HEK293 (cell line): ENCODE data around the gene PAX4.

Source experiments
- BCL11B ChIP-seq: fragments of 450-650 bp; formaldehyde crosslinking; IDR thresholded peaks from 2 replicates; pipeline ENCODE4 v1.5.1; 2016; ENCODE audit warnings: low read depth, missing biosample characterization, missing genetic modification characterization
- GLI2 ChIP-seq: fragments of 450-650 bp; formaldehyde crosslinking; IDR thresholded peaks from 2 replicates; pipeline ENCODE4; 2017; ENCODE audit warnings: missing biosample characterization, missing genetic modification characterization, low read depth, borderline replicate concordance
- GLIS2 ChIP-seq: fragments of 450-650 bp; formaldehyde crosslinking; IDR thresholded peaks from 2 replicates; pipeline ENCODE4 v1.5.1; 2016; ENCODE audit warnings: missing biosample characterization, missing genetic modification characterization
- KLF10 ChIP-seq: fragments of 450-650 bp; IDR thresholded peaks from 2 replicates; pipeline ENCODE4 v1.5.1; 2018; ENCODE audit warnings: missing biosample characterization, mild to moderate bottlenecking, missing genetic modification characterization
- SCRT1 ChIP-seq: fragments of 450-650 bp; formaldehyde crosslinking; IDR thresholded peaks from 2 replicates; pipeline ENCODE4 v1.5.1; 2016; ENCODE audit warnings: missing biosample characterization, missing genetic modification characterization, borderline replicate concordance
- SP2 ChIP-seq: fragments of 450-650 bp; formaldehyde crosslinking; IDR thresholded peaks from 2 replicates; pipeline ENCODE4 v1.5.1; 2016; ENCODE audit warnings: missing biosample characterization, missing genetic modification characterization
- SP3 ChIP-seq: fragments of 450-650 bp; formaldehyde crosslinking; IDR thresholded peaks from 2 replicates; pipeline ENCODE4 v1.5.1; 2016; ENCODE audit warnings: missing biosample characterization, missing genetic modification characterization
- TCF7L2 ChIP-seq: IDR thresholded peaks from 2 replicates; pipeline ENCODE4 v1.6.1; 2011; ENCODE audit warnings: low read depth, mild to moderate bottlenecking, inconsistent platforms, low read length, moderate library complexity, borderline replicate concordance
- ZBTB1 ChIP-seq: fragments of 450-650 bp; formaldehyde crosslinking; IDR thresholded peaks from 2 replicates; pipeline ENCODE4 v1.5.1; 2016; ENCODE audit warnings: missing biosample characterization, missing genetic modification characterization
- ZBTB8A ChIP-seq: fragments of 450-650 bp; formaldehyde crosslinking; IDR thresholded peaks from 2 replicates; pipeline ENCODE4 v1.5.1; 2016; ENCODE audit warnings: missing biosample characterization, missing genetic modification characterization
- ZEB2 ChIP-seq: fragments of 450-650 bp; formaldehyde crosslinking; IDR thresholded peaks from 2 replicates; pipeline ENCODE4 v1.5.1; 2016; ENCODE audit warnings: missing biosample characterization, missing genetic modification characterization
- ZFP37 ChIP-seq: fragments of 450-650 bp; formaldehyde crosslinking; IDR thresholded peaks from 2 replicates; pipeline ENCODE4 v1.5.1; 2016; ENCODE audit warnings: missing biosample characterization, missing genetic modification characterization
- ZNF138 ChIP-seq: fragments of 450-650 bp; formaldehyde crosslinking; IDR thresholded peaks from 2 replicates; pipeline ENCODE4 v1.5.1; 2016; ENCODE audit warnings: missing biosample characterization, missing genetic modification characterization, borderline replicate concordance
- ZNF2 ChIP-seq: fragments of 450-650 bp; formaldehyde crosslinking; IDR thresholded peaks from 2 replicates; pipeline ENCODE4 v1.5.1; 2016; ENCODE audit warnings: missing biosample characterization, missing genetic modification characterization
- ZNF24 ChIP-seq: fragments of 450-650 bp; formaldehyde crosslinking; IDR thresholded peaks from 2 replicates; pipeline ENCODE4 v1.5.1; 2016; ENCODE audit warnings: missing biosample characterization, missing genetic modification characterization
- ZNF248 ChIP-seq: fragments of 450-650 bp; formaldehyde crosslinking; IDR thresholded peaks from 2 replicates; pipeline ENCODE4 v1.5.1; 2017; ENCODE audit warnings: missing biosample characterization, missing genetic modification characterization
- ZNF280C ChIP-seq: fragments of 450-650 bp; formaldehyde crosslinking; IDR thresholded peaks from 2 replicates; pipeline ENCODE4 v1.5.1; 2016; ENCODE audit warnings: missing biosample characterization, missing genetic modification characterization
- ZNF341 ChIP-seq: fragments of 450-650 bp; formaldehyde crosslinking; IDR thresholded peaks from 2 replicates; pipeline ENCODE4; 2016; ENCODE audit warnings: low read depth, missing biosample characterization, missing genetic modification characterization
- ZNF366 ChIP-seq: fragments of 450-650 bp; formaldehyde crosslinking; conservative IDR thresholded peaks from 2 replicates; pipeline ENCODE4 v1.5.1; 2016; ENCODE audit warnings: missing biosample characterization, missing genetic modification characterization
- ZNF404 ChIP-seq: fragments of 450-650 bp; formaldehyde crosslinking; IDR thresholded peaks from 2 replicates; pipeline ENCODE4 v1.5.1; 2017; ENCODE audit warnings: missing biosample characterization, missing genetic modification characterization
- ZNF473 ChIP-seq: fragments of 450-650 bp; formaldehyde crosslinking; IDR thresholded peaks from 2 replicates; pipeline ENCODE4 v1.5.1; 2017; ENCODE audit warnings: missing biosample characterization, missing genetic modification characterization
- ZNF549 ChIP-seq: fragments of 450-650 bp; IDR thresholded peaks from 2 replicates; pipeline ENCODE4 v1.5.1; 2018; ENCODE audit warnings: missing biosample characterization, missing genetic modification characterization, mild to moderate bottlenecking, inconsistent platforms, moderate library complexity
- ZNF560 ChIP-seq: fragments of 450-650 bp; formaldehyde crosslinking; IDR thresholded peaks from 2 replicates; pipeline ENCODE4 v1.5.1; 2017; ENCODE audit warnings: missing biosample characterization, missing genetic modification characterization, borderline replicate concordance
- ZNF626 ChIP-seq: fragments of 450-650 bp; sonication (Bioruptor Pico); formaldehyde crosslinking; IDR thresholded peaks from 2 replicates; pipeline ENCODE4 v1.5.1; 2018; ENCODE audit warnings: missing biosample characterization, missing genetic modification characterization, inconsistent platforms
- ZNF664 ChIP-seq: fragments of 450-650 bp; formaldehyde crosslinking; IDR thresholded peaks from 2 replicates; pipeline ENCODE4 v1.5.1; 2016; ENCODE audit warnings: missing biosample characterization, missing genetic modification characterization
- ZNF677 ChIP-seq: fragments of 450-650 bp; IDR thresholded peaks from 2 replicates; pipeline ENCODE4 v1.5.0; 2018; ENCODE audit warnings: missing biosample characterization, mild to moderate bottlenecking, missing genetic modification characterization, moderate library complexity
- ZNF776 ChIP-seq: fragments of 450-650 bp; formaldehyde crosslinking; IDR thresholded peaks from 2 replicates; pipeline ENCODE4 v1.5.0; 2017; ENCODE audit warnings: missing biosample characterization, missing genetic modification characterization, borderline replicate concordance
- ZNF785 ChIP-seq: fragments of 450-650 bp; formaldehyde crosslinking; IDR thresholded peaks from 2 replicates; pipeline ENCODE4 v1.5.1; 2016; ENCODE audit warnings: missing biosample characterization, missing genetic modification characterization
- ZSCAN23 ChIP-seq: fragments of 450-650 bp; formaldehyde crosslinking; IDR thresholded peaks from 2 replicates; pipeline ENCODE4 v1.5.1; 2016; ENCODE audit warnings: missing biosample characterization, missing genetic modification characterization
- TF ChIP-seq, protein P1 (sequence below): fragments of 450-650 bp; formaldehyde crosslinking; optimal IDR thresholded peaks from 2 replicates; pipeline ENCODE3; 2016; ENCODE audit warnings: missing biosample characterization, mild to moderate bottlenecking, missing genetic modification characterization
- TF ChIP-seq, protein P2 (sequence below): IDR thresholded peaks from 2 replicates; pipeline ENCODE4 v1.6.1; 2011; ENCODE audit warnings: mild to moderate bottlenecking, low read depth, low read length, borderline replicate concordance
- TF ChIP-seq, protein P3 (sequence below): sonication (generic); formaldehyde crosslinking; IDR thresholded peaks from 2 replicates; pipeline ENCODE4 v1.8.1; 2022; ENCODE audit warnings: mild to moderate bottlenecking, moderate library complexity, missing genetic modification reagents

Gene PAX4

DNA sequence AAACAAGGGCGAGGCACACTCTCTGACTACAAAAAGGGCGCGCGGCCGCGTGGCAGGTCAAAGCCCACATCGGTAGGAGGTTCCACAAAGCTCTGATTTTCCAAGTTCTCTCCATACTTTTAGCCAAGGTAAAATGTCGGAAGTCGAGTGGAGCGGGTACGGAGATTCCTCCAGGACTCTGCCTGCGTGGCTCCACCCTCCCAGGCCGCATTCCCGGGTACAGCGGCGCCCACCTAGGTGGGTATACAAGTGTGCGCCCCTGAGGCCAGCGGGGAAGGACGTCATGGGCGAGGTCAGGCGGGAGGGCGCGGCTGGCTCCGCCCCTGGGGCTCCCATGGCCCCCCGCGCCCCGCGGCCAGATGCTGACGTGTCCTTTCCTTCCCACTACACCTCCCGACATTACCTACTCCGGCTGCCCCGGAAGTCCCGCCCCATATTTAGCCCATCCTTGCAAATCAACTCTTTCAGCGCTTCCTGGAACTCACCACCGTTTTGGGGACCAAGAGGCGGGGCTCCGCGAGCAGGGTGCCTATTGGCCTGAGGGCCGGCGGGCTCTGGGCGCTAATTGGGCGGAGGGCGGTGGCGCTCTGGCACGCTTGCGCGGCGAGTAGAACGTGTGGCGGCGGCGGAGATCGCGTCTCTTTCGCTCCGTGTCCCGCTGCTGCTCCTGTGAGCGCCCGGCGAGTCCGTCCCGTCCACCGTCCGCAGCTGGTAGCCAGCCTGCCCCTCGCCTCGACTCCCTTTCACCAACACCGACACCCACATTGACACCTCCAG lies 33.8 kb upstream of the PAX4 start, which contains the start of gene SND1 (continued):
- TF ChIP-seq ZNF677 (tag by site-specific recombination) (no peak), ZBTB1 (tag by site-specific recombination) (0 out of 2 replicates have a peak, but pooled peaks have one; percentile 10), ZNF776 (tag by site-specific recombination) (no peak), ZNF549 (no peak), ZBTB8A (tag by site-specific recombination) (peak; percentile 95), ZFP37 (no peak; the same call in 1 of the 2 replicates), SP3 (tag by site-specific recombination) (peak; percentile 96), ZNF366 (tag by site-specific recombination) (peak; percentile 78), ZEB2 (peak; percentile 88), ZNF2 (tag by site-specific recombination) (no peak; the same call in 1 of the 2 replicates), ZNF404 (tag by site-specific recombination) (no peak), ZNF138 (tag by site-specific recombination) (no peak), ZNF560 (tag by site-specific recombination) (no peak), KLF10 (tag by site-specific recombination) (peak; percentile 91), BCL11B (peak; percentile 60; the same call in 1 of the 2 replicates), ZNF785 (tag by site-specific recombination) (no peak), ZNF280C (tag by site-specific recombination) (no peak), TCF7L2 (no peak), ZNF341 (tag by site-specific recombination) (peak; percentile 57), ZSCAN23 (tag by site-specific recombination) (peak; percentile 61; the same call in 1 of the 2 replicates), SP2 (tag by site-specific recombination) (peak; percentile 98), ZNF24 (tag by site-specific recombination) (peak; percentile 43; the same call in 1 of the 2 replicates), ZNF248 (tag by site-specific recombination) (no peak), ZNF626 (tag by site-specific recombination) (no peak), ZNF473 (no peak), GLIS2 (tag by site-specific recombination) (peak; percentile 97), ZNF664 (tag by site-specific recombination) (no peak), GLI2 (tag by site-specific recombination) (no peak), SCRT1 (no peak)
- TF ChIP-seq, protein P1, sequence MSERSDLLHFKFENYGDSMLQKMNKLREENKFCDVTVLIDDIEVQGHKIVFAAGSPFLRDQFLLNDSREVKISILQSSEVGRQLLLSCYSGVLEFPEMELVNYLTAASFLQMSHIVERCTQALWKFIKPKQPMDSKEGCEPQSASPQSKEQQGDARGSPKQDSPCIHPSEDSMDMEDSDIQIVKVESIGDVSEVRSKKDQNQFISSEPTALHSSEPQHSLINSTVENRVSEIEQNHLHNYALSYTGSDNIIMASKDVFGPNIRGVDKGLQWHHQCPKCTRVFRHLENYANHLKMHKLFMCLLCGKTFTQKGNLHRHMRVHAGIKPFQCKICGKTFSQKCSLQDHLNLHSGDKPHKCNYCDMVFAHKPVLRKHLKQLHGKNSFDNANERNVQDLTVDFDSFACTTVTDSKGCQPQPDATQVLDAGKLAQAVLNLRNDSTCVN (tag by site-specific recombination) = peak; percentile 79
- TF ChIP-seq, protein P2, sequence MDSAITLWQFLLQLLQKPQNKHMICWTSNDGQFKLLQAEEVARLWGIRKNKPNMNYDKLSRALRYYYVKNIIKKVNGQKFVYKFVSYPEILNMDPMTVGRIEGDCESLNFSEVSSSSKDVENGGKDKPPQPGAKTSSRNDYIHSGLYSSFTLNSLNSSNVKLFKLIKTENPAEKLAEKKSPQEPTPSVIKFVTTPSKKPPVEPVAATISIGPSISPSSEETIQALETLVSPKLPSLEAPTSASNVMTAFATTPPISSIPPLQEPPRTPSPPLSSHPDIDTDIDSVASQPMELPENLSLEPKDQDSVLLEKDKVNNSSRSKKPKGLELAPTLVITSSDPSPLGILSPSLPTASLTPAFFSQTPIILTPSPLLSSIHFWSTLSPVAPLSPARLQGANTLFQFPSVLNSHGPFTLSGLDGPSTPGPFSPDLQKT = peak; percentile 79; the same call in 1 of the 2 replicates
- TF ChIP-seq, protein P3, sequence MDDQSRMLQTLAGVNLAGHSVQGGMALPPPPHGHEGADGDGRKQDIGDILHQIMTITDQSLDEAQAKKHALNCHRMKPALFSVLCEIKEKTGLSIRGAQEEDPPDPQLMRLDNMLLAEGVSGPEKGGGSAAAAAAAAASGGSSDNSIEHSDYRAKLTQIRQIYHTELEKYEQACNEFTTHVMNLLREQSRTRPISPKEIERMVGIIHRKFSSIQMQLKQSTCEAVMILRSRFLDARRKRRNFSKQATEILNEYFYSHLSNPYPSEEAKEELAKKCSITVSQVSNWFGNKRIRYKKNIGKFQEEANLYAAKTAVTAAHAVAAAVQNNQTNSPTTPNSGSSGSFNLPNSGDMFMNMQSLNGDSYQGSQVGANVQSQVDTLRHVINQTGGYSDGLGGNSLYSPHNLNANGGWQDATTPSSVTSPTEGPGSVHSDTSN = no peak
